IMR-90 (cell line): ENCODE data around the gene GPSM1. TPM values are rescaled to one million over a fixed set of nuclear protein-coding genes. Genes with fewer than 3 reads are reported as not detected.

Source experiments
- ATAC-seq: fragments of 200-7000 bp; cut with Tn5 transposase; 2 replicates; pipeline ENCODE4 v1.9.1; 2020; ENCODE audit warnings: low read depth, mild to moderate bottlenecking, moderate library complexity
- BruUV-seq: library from RNA; stranded (reverse); fragments of 400-500 nt; replicated peaks from 2 replicates; lab custom pipeline; 2021; lab: Mats Ljungman, UMichigan
- CTCF ChIA-PET: fragments of 300-600 bp; formaldehyde crosslinking; extraction: SDS; loops from one replicate; lab custom pipeline; 2021; ENCODE audit warnings: antibody characterized with exemption; lab: Yijun Ruan, JAX
- POLR2A ChIA-PET: fragments of 300-600 bp; sonication (Branson Sonifier 250); formaldehyde crosslinking; loops from one replicate; lab custom pipeline; 2022; ENCODE audit warnings: antibody characterized with exemption; ENCODE audit not compliant: unreplicated experiment; lab: Charles Lee
- DNase-seq: peaks from one replicate; pipeline ENCODE4 v3.0.0; 2013
- H2AFZ ChIP-seq: replicated peaks from 2 replicates; pipeline ENCODE3; 2013; ENCODE audit warnings: low read length, mild to moderate bottlenecking; ENCODE audit not compliant: poor library complexity
- H2AK5ac ChIP-seq: 2 replicates; pipeline ENCODE4 v1.6.1; 2013; ENCODE audit warnings: low read depth, low read length, inconsistent platforms
- H2AK9ac ChIP-seq: replicated peaks from 2 replicates; pipeline ENCODE3; 2013; ENCODE audit warnings: mild to moderate bottlenecking, low read depth, low read length, moderate library complexity; ENCODE audit not compliant: poor library complexity
- H2BK120ac ChIP-seq: 2 replicates; pipeline ENCODE4 v1.6.1; 2013; ENCODE audit warnings: low read depth, low read length, inconsistent platforms
- H2BK15ac ChIP-seq: 3 replicates; pipeline ENCODE4 v1.6.1; 2013; ENCODE audit warnings: low read depth, low read length, inconsistent platforms
- H2BK20ac ChIP-seq: 2 replicates; pipeline ENCODE4 v1.6.1; 2013; ENCODE audit warnings: low read depth, mild to moderate bottlenecking, inconsistent platforms, low read length, moderate library complexity
- H2BK5ac ChIP-seq: 2 replicates; pipeline ENCODE4 v1.6.1; 2013; ENCODE audit warnings: mild to moderate bottlenecking, low read depth, low read length, inconsistent platforms; ENCODE audit not compliant: poor library complexity, severe bottlenecking
- H3K14ac ChIP-seq: replicated peaks from 2 replicates; pipeline ENCODE4 v1.6.1; 2013; ENCODE audit warnings: low read depth, low read length, inconsistent platforms
- H3K18ac ChIP-seq: 2 replicates; pipeline ENCODE4 v1.6.1; 2013; ENCODE audit warnings: low read depth, low read length, control low read depth
- H3K23ac ChIP-seq: 2 replicates; pipeline ENCODE4 v1.6.1; 2013; ENCODE audit warnings: low read depth, low read length, inconsistent platforms
- H3K27ac ChIP-seq: 2 replicates; pipeline ENCODE4 v1.5.1; 2013; ENCODE audit warnings: mild to moderate bottlenecking, control low read depth, low read length; ENCODE audit not compliant: insufficient read depth
- H3K27me3 ChIP-seq: 2 replicates; pipeline ENCODE4 v1.6.1; 2013; ENCODE audit warnings: low read length; ENCODE audit not compliant: control insufficient read depth, insufficient read depth
- H3K36me3 ChIP-seq: 2 replicates; pipeline ENCODE4 v1.6.1; 2013; ENCODE audit warnings: low read length, mixed read lengths; ENCODE audit not compliant: control insufficient read depth, insufficient read depth
- H3K4ac ChIP-seq: 2 replicates; pipeline ENCODE4 v1.6.1; 2013; ENCODE audit warnings: low read depth, low read length, inconsistent platforms
- H3K4me1 ChIP-seq: 2 replicates; pipeline ENCODE4 v1.6.1; 2013; ENCODE audit warnings: low read length, mixed read lengths; ENCODE audit not compliant: control insufficient read depth, insufficient read depth
- H3K4me2 ChIP-seq: 2 replicates; pipeline ENCODE4 v1.6.1; 2013; ENCODE audit warnings: low read depth, mild to moderate bottlenecking, control low read depth, low read length, moderate library complexity
- H3K4me3 ChIP-seq: 2 replicates; pipeline ENCODE4 v1.5.1; 2013; ENCODE audit warnings: low read depth, mild to moderate bottlenecking, control low read depth, low read length, moderate library complexity; ENCODE audit not compliant: insufficient read depth
- H3K56ac ChIP-seq: 2 replicates; pipeline ENCODE4 v1.6.1; 2013; ENCODE audit warnings: low read length, inconsistent platforms; ENCODE audit not compliant: insufficient read depth; ENCODE audit errors: extremely low read depth
- H3K79me1 ChIP-seq, 2 experiments: 2 replicates each; pipeline ENCODE4 v1.6.1; 2013; ENCODE audit warnings: low read length in 2 of 2, inconsistent platforms in 1 of 2, low read depth in 1 of 2
- H3K9ac ChIP-seq: 2 replicates; pipeline ENCODE4 v1.6.1; 2013; ENCODE audit warnings: low read depth, low read length, control low read depth
- H3K9me1 ChIP-seq: 2 replicates; pipeline ENCODE4 v1.6.1; 2013; ENCODE audit warnings: low read length, inconsistent platforms; ENCODE audit not compliant: insufficient read depth
- H3K9me3 ChIP-seq: 2 replicates; pipeline ENCODE4 v1.6.1; 2013; ENCODE audit warnings: low read length; ENCODE audit not compliant: control insufficient read depth, insufficient read depth
- H4K20me1 ChIP-seq: 2 replicates; pipeline ENCODE4 v1.6.1; 2013; ENCODE audit warnings: low read length, inconsistent platforms; ENCODE audit not compliant: insufficient read depth
- H4K5ac ChIP-seq: 2 replicates; pipeline ENCODE4 v1.6.1; 2013; ENCODE audit warnings: mild to moderate bottlenecking, low read depth, low read length, control low read depth
- H4K8ac ChIP-seq, 2 experiments: 2 replicates each; pipeline ENCODE4 v1.6.1; 2013; ENCODE audit warnings: low read depth in 2 of 2, low read length in 2 of 2, control low read depth in 1 of 2, inconsistent platforms in 1 of 2
- H4K91ac ChIP-seq: 2 replicates; pipeline ENCODE4 v1.6.1; 2013; ENCODE audit warnings: low read depth, low read length, inconsistent platforms; ENCODE audit not compliant: insufficient read depth
- FOS ChIP-seq: fragments of 150-350 bp; IDR thresholded peaks from 2 replicates; pipeline ENCODE4 v1.6.1; 2016; ENCODE audit warnings: low read depth, low read length
- MAZ ChIP-seq: IDR thresholded peaks from 2 replicates; pipeline ENCODE4 v1.6.1; 2012; ENCODE audit warnings: low read depth, mild to moderate bottlenecking, low read length, improper control_type of control experiment, moderate library complexity, borderline replicate concordance
- RFX5 ChIP-seq: IDR thresholded peaks from 2 replicates; pipeline ENCODE4 v1.8.0; 2012; ENCODE audit warnings: low read depth, mild to moderate bottlenecking, low read length, moderate library complexity
- WGBS, 2 experiments: methylation state at CpG; one replicate each; pipeline versions ENCODE4 v1.1.5 to v1.1.7; 2013; ENCODE audit warnings: missing lambda C conversion rate in 2 of 2; ENCODE audit not compliant: insufficient read length in 1 of 2; ENCODE audit errors: extremely low coverage in 2 of 2; 5-methylcytosine and 5-hydroxymethylcytosine counted together
- dilution Hi-C: fragments of 300-500 bp; cut with HindIII; formaldehyde crosslinking; loops from one replicate; pipeline ENCODE4 v1.14.3; 2018; ENCODE audit warnings: low sequenced_read_pairs; ENCODE audit not compliant: unreplicated experiment
- in situ Hi-C: fragments of 300-500 bp; cut with MboI; formaldehyde crosslinking; loops from 3 replicates; pipeline ENCODE4 v1.14.3; 2019; ENCODE audit warnings: low sequenced_read_pairs, inconsistent platforms, mixed read lengths
- intact Hi-C: fragments of 100-400 bp; cut with micrococcal nuclease; formaldehyde crosslinking; loops from 2 replicates; pipeline ENCODE4 v1.10.0; 2022
- polyA plus RNA-seq, 3 experiments: library from polyadenylated mRNA; depleted of rRNA; stranded (reverse); fragments of >200 nt; gene quantifications; 2 replicates each; pipeline ENCODE4 v1.2.3, GENCODE V29; 2012; ENCODE audit warnings: low replicate concordance in 1 of 3
- total RNA-seq: library from RNA; depleted of rRNA; stranded (reverse); fragments of >200 nt; gene quantifications from 2 replicates; pipeline ENCODE4 v1.2.3, GENCODE V29; 2012

GPSM1 gene
- total and polyA plus RNA-seq, 2 of the 4 experiments (the other 2 are of a cell fraction): 28.7 to 71.2 TPM

GRCh38 chr9:136335296-136336155 is 8.2 kb downstream of the GPSM1 start (continued):
- no peak for TF ChIP-seq MAZ
- no peak for TF ChIP-seq RFX5

DNA sequence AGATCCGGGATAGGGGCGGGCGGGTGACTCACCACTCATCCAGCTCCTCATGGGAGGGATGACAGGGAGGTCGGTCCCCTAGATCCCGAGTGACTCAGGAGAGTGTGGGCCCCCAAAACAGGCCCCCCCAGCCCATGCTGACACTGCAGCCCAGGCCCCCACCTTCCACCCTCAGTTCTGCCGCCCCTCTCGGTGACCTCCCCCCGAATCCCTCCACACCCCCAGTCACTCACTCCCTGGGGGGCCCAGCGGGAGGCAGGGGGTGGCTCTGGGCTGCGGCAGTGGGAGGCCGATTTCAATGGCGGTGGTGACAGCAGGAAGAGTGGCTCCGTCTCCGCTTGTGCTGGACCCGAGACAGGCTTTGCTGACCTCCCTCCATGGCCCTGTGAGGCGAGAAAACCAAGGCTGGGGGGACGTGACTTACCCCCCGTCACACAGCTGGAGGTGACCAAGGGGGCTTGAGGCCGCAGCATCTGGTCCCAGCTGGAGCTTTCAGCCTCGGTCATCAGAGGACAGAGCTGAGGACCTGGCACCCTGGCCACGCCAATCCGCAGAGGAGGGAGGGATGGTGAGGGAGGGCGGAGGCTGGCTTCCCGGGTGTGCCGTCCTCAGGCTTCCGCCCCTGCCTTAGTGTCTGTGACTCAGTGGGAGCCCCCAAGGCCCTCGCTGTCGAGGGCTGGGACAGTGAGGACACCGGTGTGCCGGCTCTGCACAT is 9.0 kb downstream of the GPSM1 start:
- Histone ChIP-seq H2AK9ac (peak overlapping the region; percentile 74), H3K23ac (no peak overlapping the region), H3K4me1 (peaks cover 14% of the 10 kb centered on the region), H3K18ac (no peak overlapping the region; the same call in 1 of the 2 replicates), H2BK120ac (no peak overlapping the region), H4K20me1 (peaks cover 86% of the 10 kb centered on the region), H3K79me1 (peaks cover 4 to 78% of the 10 kb centered on the region in 2 experiments), H3K4ac (peak overlapping the region; percentile 16; the same call in 1 of the 2 replicates), H4K5ac (no peak overlapping the region), H3K36me3 (peaks cover 86% of the 10 kb centered on the region), H3K14ac (no peak overlapping the region), H3K4me2 (no peak overlapping the region), H2AK5ac (peak overlapping the region; percentile 13; the same call in 1 of the 2 replicates), H3K9me1 (peaks cover 6% of the 10 kb centered on the region; the same call in 1 of the 2 replicates), H2BK15ac (no peak overlapping the region), H2BK5ac (peak overlapping the region; percentile 46), H4K91ac (no peak overlapping the region), H3K27ac (peak overlapping the region; percentile 73), H3K27me3 (no peaks in the 10 kb centered on the region), H3K56ac (no peak overlapping the region), H2BK20ac (no peak overlapping the region), H3K9me3 (no peaks in the 10 kb centered on the region), H3K9ac (no peak overlapping the region), H2AFZ (peak overlapping the region; percentile 43), H3K4me3 (no peak overlapping the region), H4K8ac (peak overlapping the region in 1 of 2 experiments; percentile 16; a peak in 1 of 4 replicates)
- in situ Hi-C loops (no loop called here), intact Hi-C loops (no loop called here), dilution Hi-C loops (no loop called here)
- no TSS peak for BruUV-seq
- peak; percentile 60 for DNase-seq
- ChIA-PET CTCF (interaction anchor here (0.6 kb wide), 1 partner anchor 36 kb away, joined by 3 read pairs; no protein-coding TSS in a partner anchor), POLR2A (no interaction called here)
- peak; percentile 63 for ATAC-seq
- TF ChIP-seq MAZ (peak; percentile 62; the same call in 1 of the 2 replicates), RFX5 (no peak), FOS (peak; percentile 72)
- WGBS, 2 experiments: 75% methylated on average over 18 of the region's 30 CpGs; no CpG with 5 or more reads in 1 of the 2 experiments
